ENCODE data around the gene PRKCB.

The PRKCB gene

DNA sequence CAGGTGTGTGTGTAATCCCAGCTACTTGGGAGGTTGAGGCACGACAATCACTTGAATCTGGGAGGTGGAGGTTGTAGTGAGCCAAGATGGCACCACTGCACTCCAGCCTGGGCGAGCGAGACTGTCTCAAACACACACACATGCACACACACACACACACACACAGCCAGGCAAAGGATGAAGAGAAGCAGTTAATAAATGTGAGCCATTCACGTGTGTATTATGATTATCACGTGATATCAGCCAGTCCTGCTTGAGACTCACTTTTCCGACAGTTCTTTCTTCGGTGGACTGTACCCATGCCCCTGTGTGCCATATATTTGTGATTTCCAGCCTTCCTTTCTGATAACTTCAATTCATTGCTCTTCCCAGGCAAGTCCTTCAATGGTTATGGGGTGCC is 119.3 kb downstream of the PRKCB start:
- Histone ChIP-seq H3K27me3 (ENCODE audit: control insufficient read depth, insufficient read depth, low read length) (no peaks in the 10 kb centered on the region), H3K4me1 (no peaks in the 10 kb centered on the region), H3K4me3 (ENCODE audit: low read depth, low read length) (no peak overlapping the region), H3K27ac (no peak overlapping the region), H3K9ac (no peak overlapping the region), H3K9me3 (ENCODE audit: control insufficient read depth, low read length) (no peaks in the 10 kb centered on the region), H3K36me3 (ENCODE audit: control insufficient read depth, insufficient read depth, low read length) (no peaks in the 10 kb centered on the region), H3K4me2 (ENCODE audit: low read length) (no peak overlapping the region), H3K79me2 (no peaks in the 10 kb centered on the region), H2AFZ (no peak overlapping the region)
- no peak for TF ChIP-seq CTCF (IDR thresholded peaks at IDR 0.05)

- Histone ChIP-seq H3K4me1 (no peaks in the 10 kb centered on the region), H3K36me3 (ENCODE audit: control insufficient read depth, insufficient read depth, low read length) (no peaks in the 10 kb centered on the region), H2AFZ (no peak overlapping the region), H3K4me2 (ENCODE audit: low read length) (no peak overlapping the region), H3K27me3 (ENCODE audit: control insufficient read depth, insufficient read depth, low read length) (no peaks in the 10 kb centered on the region), H3K4me3 (ENCODE audit: low read depth, low read length) (no peak overlapping the region), H3K79me2 (no peaks in the 10 kb centered on the region), H3K27ac (no peak overlapping the region), H3K9me3 (ENCODE audit: control insufficient read depth, low read length) (no peaks in the 10 kb centered on the region), H3K9ac (no peak overlapping the region)
- no peak for TF ChIP-seq CTCF (IDR thresholded peaks at IDR 0.05)
Measured at GRCh38 chr16:23957287-23957686, 121.5 kb downstream of the PRKCB start.

GRCh38 chr16:23959072-23959751 is 123.4 kb downstream of the PRKCB start:
- Histone ChIP-seq H3K79me2 (no peaks in the 10 kb centered on the region), H3K27me3 (ENCODE audit: control insufficient read depth, insufficient read depth, low read length) (no peaks in the 10 kb centered on the region), H2AFZ (no peak overlapping the region), H3K4me2 (ENCODE audit: low read length) (no peak overlapping the region), H3K4me1 (no peaks in the 10 kb centered on the region), H3K4me3 (ENCODE audit: low read depth, low read length) (no peak overlapping the region), H3K9me3 (ENCODE audit: control insufficient read depth, low read length) (no peaks in the 10 kb centered on the region), H3K36me3 (ENCODE audit: control insufficient read depth, insufficient read depth, low read length) (no peaks in the 10 kb centered on the region), H3K27ac (no peak overlapping the region), H3K9ac (no peak overlapping the region)
- no peak for TF ChIP-seq CTCF (IDR thresholded peaks at IDR 0.05)

- Histone ChIP-seq H3K9me3 (ENCODE audit: control insufficient read depth, low read length) (no peaks in the 10 kb centered on the region), H3K4me3 (ENCODE audit: low read depth, low read length) (no peak overlapping the region), H3K9ac (no peak overlapping the region), H3K27ac (no peak overlapping the region), H3K4me1 (no peaks in the 10 kb centered on the region), H3K36me3 (ENCODE audit: control insufficient read depth, insufficient read depth, low read length) (no peaks in the 10 kb centered on the region), H3K4me2 (ENCODE audit: low read length) (no peak overlapping the region), H3K27me3 (ENCODE audit: control insufficient read depth, insufficient read depth, low read length) (no peaks in the 10 kb centered on the region), H3K79me2 (no peaks in the 10 kb centered on the region), H2AFZ (no peak overlapping the region)
- TF ChIP-seq CTCF (IDR thresholded peaks at IDR 0.05): no peak
Measured at GRCh38 chr16:23959752-23960072, 123.9 kb downstream of the PRKCB start.

Data from parathyroid adenoma (tissue), 2 donors.